HG02571 (cell line): ENCODE results near the gene CLEC7A.

Source experiments
- ATAC-seq: cut with Tn5 transposase; IDR thresholded peaks from one replicate; pipeline ENCODE4 v1.9.1; 2021; ENCODE audit warnings: mild to moderate bottlenecking, moderate library complexity; ENCODE audit not compliant: unreplicated experiment

The CLEC7A gene

GRCh38 chr12:10097521-10097920 is 32.5 kb downstream of the CLEC7A start:
- ATAC-seq = no peak

- ATAC-seq = no peak
Measured at GRCh38 chr12:10095971-10096370, 34.0 kb downstream of the CLEC7A start.

GRCh38 chr12:10094646-10095395 is 35.2 kb downstream of the CLEC7A start:
- no peak for ATAC-seq

GRCh38 chr12:10088955-10089900 is 40.8 kb downstream of the CLEC7A start:
- no peak for ATAC-seq

- ATAC-seq = no peak
Measured at GRCh38 chr12:10088031-10088430, 42.0 kb downstream of the CLEC7A start.

- ATAC-seq = no peak
Measured at GRCh38 chr12:10086387-10086786, 43.6 kb downstream of the CLEC7A start.

- no peak for ATAC-seq
Measured at GRCh38 chr12:10084733-10085132, 45.3 kb downstream of the CLEC7A start.

GRCh38 chr12:10082117-10082874 is 47.7 kb downstream of the CLEC7A start:
- ATAC-seq = no peak

- no peak for ATAC-seq
Measured at GRCh38 chr12:10075451-10075850, 54.5 kb downstream of the CLEC7A start.

GRCh38 chr12:10073261-10073660 is 56.7 kb downstream of the CLEC7A start:
- no peak for ATAC-seq

- no peak for ATAC-seq
Measured at GRCh38 chr12:10072131-10072530, 57.9 kb downstream of the CLEC7A start.

GRCh38 chr12:10070380-10070779 is 59.6 kb downstream of the CLEC7A start:
- ATAC-seq = no peak

- no peak for ATAC-seq
Measured at GRCh38 chr12:10069976-10070375, 60.0 kb downstream of the CLEC7A start.

GRCh38 chr12:10069099-10069498 is 60.9 kb downstream of the CLEC7A start:
- ATAC-seq = no peak

- ATAC-seq = no peak
Measured at GRCh38 chr12:10068644-10069043, 61.4 kb downstream of the CLEC7A start.

GRCh38 chr12:10067942-10068341 is 62.1 kb downstream of the CLEC7A start:
- no peak for ATAC-seq

- ATAC-seq = no peak
Measured at GRCh38 chr12:10067264-10067663, 62.7 kb downstream of the CLEC7A start.
